GM12878 (cell line): ENCODE results near the gene CHST2. TPM values are rescaled to one million over a fixed set of nuclear protein-coding genes. Genes with fewer than 3 reads are reported as not detected.

ENCODE experiments used
- ATAC-seq: fragments of 200-7000 bp; cut with Tn5 transposase; 3 replicates; pipeline ENCODE4 v1.9.1; 2020; ENCODE audit warnings: mild to moderate bottlenecking, moderate library complexity
- BruUV-seq: library from RNA; stranded (reverse); fragments of 400-500 nt; replicated peaks from 2 replicates; lab custom pipeline; 2021; lab: Mats Ljungman, UMichigan
- CTCF ChIA-PET: fragments of 300-600 bp; sonication (Branson Sonifier 250); formaldehyde crosslinking; extraction: SDS; loops from one replicate; lab custom pipeline; 2021; ENCODE audit warnings: inconsistent platforms; lab: Yijun Ruan, JAX
- POLR2A ChIA-PET: fragments of 350-600 bp; formaldehyde crosslinking; extraction: SDS; loops from one replicate; lab custom pipeline; 2021; ENCODE audit warnings: inconsistent platforms; lab: Charles Lee
- RAD21 ChIA-PET: fragments of 300-600 bp; sonication (Branson Sonifier 250); formaldehyde crosslinking; loops from one replicate; lab custom pipeline; 2023; ENCODE audit warnings: antibody characterized with exemption; ENCODE audit not compliant: unreplicated experiment; lab: Charles Lee
- SMC1A ChIA-PET: fragments of 300-600 bp; sonication (Branson Sonifier 250); formaldehyde crosslinking; loops from one replicate; lab custom pipeline; 2023; ENCODE audit not compliant: unreplicated experiment, uncharacterized antibody; lab: Charles Lee
- DNase-seq: peaks from one replicate; pipeline ENCODE4 v3.0.0-alpha.2; 2011; ENCODE audit warnings: low read depth, low spot score
- FAIRE-seq: peaks from 3 replicates; lab custom pipeline; 2011; peaks lifted over from hg19 to GRCh38; lab: Jason Lieb, UNC
- H2AFZ ChIP-seq: 2 replicates; pipeline ENCODE4 v1.6.0; 2011; ENCODE audit warnings: low read depth, low read length, control low read depth; ENCODE audit not compliant: control insufficient read depth
- H3K27ac ChIP-seq: 2 replicates; pipeline ENCODE4 v1.5.1; 2011; ENCODE audit warnings: control low read depth; ENCODE audit not compliant: control insufficient read depth, insufficient read depth
- H3K27me3 ChIP-seq, 2 experiments: replicated peaks in 1 of 2; 2 replicates each; pipeline versions ENCODE4 v1.6.0 to v1.6.1; 2011; ENCODE audit warnings: low read length in 1 of 2; ENCODE audit not compliant: control insufficient read depth in 2 of 2, insufficient read depth in 2 of 2
- H3K36me3 ChIP-seq, 2 experiments: 2 replicates each; pipeline ENCODE4 v1.5.1; 2011; ENCODE audit warnings: low read length in 1 of 2; ENCODE audit not compliant: control insufficient read depth in 2 of 2, insufficient read depth in 2 of 2
- H3K4me1 ChIP-seq: 2 replicates; pipeline ENCODE4 v1.6.1; 2011; ENCODE audit warnings: mild to moderate bottlenecking, low read length, moderate library complexity, mixed read lengths; ENCODE audit not compliant: control insufficient read depth, insufficient read depth
- H3K4me2 ChIP-seq: 2 replicates; pipeline ENCODE4 v1.6.0; 2011; ENCODE audit warnings: control low read depth; ENCODE audit not compliant: control insufficient read depth, insufficient read depth
- H3K4me3 ChIP-seq: fragments of 200-600 bp; sonication (generic); 2 replicates; pipeline ENCODE4 v1.5.1; 2016
- H3K79me2 ChIP-seq: 2 replicates; pipeline ENCODE4 v1.6.0; 2011; ENCODE audit warnings: low read length; ENCODE audit not compliant: control insufficient read depth, insufficient read depth
- H3K9ac ChIP-seq: 2 replicates; pipeline ENCODE4 v1.8.0; 2011; ENCODE audit warnings: low read length, control low read depth, mixed read lengths; ENCODE audit not compliant: control insufficient read depth, insufficient read depth
- H3K9me3 ChIP-seq: replicated peaks from 3 replicates; pipeline ENCODE4 v1.5.1; 2011; ENCODE audit warnings: mild to moderate bottlenecking, low read length; ENCODE audit not compliant: control insufficient read depth, insufficient read depth
- H4K20me1 ChIP-seq: 2 replicates; pipeline ENCODE4 v1.6.0; 2011; ENCODE audit not compliant: control insufficient read depth, insufficient read depth
- GATAD2B ChIP-seq: fragments of 450-650 bp; conservative IDR thresholded peaks from 2 replicates; pipeline ENCODE4 v1.6.1; 2017; ENCODE audit warnings: low read depth, mild to moderate bottlenecking, moderate library complexity
- MEF2A ChIP-seq: IDR thresholded peaks from 2 replicates; pipeline ENCODE4 v1.6.1; 2011; ENCODE audit warnings: low read depth, mild to moderate bottlenecking, low read length, moderate library complexity; ENCODE audit not compliant: insufficient read depth
- MTA3 ChIP-seq: IDR thresholded peaks from 2 replicates; pipeline ENCODE4 v1.6.1; 2012; ENCODE audit warnings: low read length, inconsistent platforms, borderline replicate concordance
- MYC ChIP-seq: IDR thresholded peaks from 2 replicates; pipeline ENCODE4 v1.6.1; 2011; ENCODE audit warnings: mild to moderate bottlenecking, low read length, moderate library complexity, inconsistent platforms; ENCODE audit not compliant: insufficient read depth, insufficient replicate concordance, insufficient read length, severe bottlenecking
- NKRF ChIP-seq: fragments of 450-650 bp; conservative IDR thresholded peaks from 2 replicates; pipeline ENCODE4 v1.6.1; 2017; ENCODE audit warnings: mild to moderate bottlenecking, moderate library complexity
- NRF1 ChIP-seq: conservative IDR thresholded peaks from 2 replicates; pipeline ENCODE4 v1.6.1; 2011; ENCODE audit warnings: mild to moderate bottlenecking, low read depth, low read length, improper control_type of control experiment
- PAX5 ChIP-seq: IDR thresholded peaks from 2 replicates; pipeline ENCODE4 v1.6.1; 2011; ENCODE audit warnings: low read depth, low read length, borderline replicate concordance
- PAX8 ChIP-seq: fragments of 450-650 bp; IDR thresholded peaks from 2 replicates; pipeline ENCODE4 v1.6.1; 2017; ENCODE audit warnings: mild to moderate bottlenecking, moderate library complexity
- PKNOX1 ChIP-seq: fragments of 450-650 bp; IDR thresholded peaks from 2 replicates; pipeline ENCODE4 v1.6.1; 2016; ENCODE audit warnings: mild to moderate bottlenecking
- PRDM15 ChIP-seq: fragments of 450-650 bp; formaldehyde crosslinking; IDR thresholded peaks from 2 replicates; pipeline ENCODE4 v1.4.0; 2020; ENCODE audit warnings: mild to moderate bottlenecking, moderate library complexity
- RAD51 ChIP-seq: fragments of 450-650 bp; IDR thresholded peaks from 2 replicates; pipeline ENCODE4 v1.6.1; 2016; ENCODE audit warnings: moderate library complexity, mild to moderate bottlenecking, inconsistent platforms
- RELA ChIP-seq: fragments of 450-650 bp; IDR thresholded peaks from 2 replicates; pipeline ENCODE4 v1.8.0; 2014; ENCODE audit warnings: borderline replicate concordance; ENCODE audit not compliant: partially characterized antibody
- WGBS: methylation state at CpG from one replicate; pipeline ENCODE4 v1.1.6; 2016; ENCODE audit warnings: low lambda C conversion rate; ENCODE audit not compliant: insufficient replicate concordance, insufficient coverage; ENCODE audit errors: missing lambda C conversion rate; 5-methylcytosine and 5-hydroxymethylcytosine counted together
- in situ Hi-C: fragments of 300-500 bp; cut with MboI; formaldehyde crosslinking; loops from 9 replicates; pipeline ENCODE4 v1.14.3; 2018; ENCODE audit warnings: mixed read lengths
- intact Hi-C: fragments of 100-400 bp; cut with micrococcal nuclease; formaldehyde crosslinking; loops from one replicate; pipeline ENCODE4 v1.14.2; 2022; ENCODE audit not compliant: unreplicated experiment
- polyA plus RNA-seq, 11 experiments: library from polyadenylated mRNA; depleted of rRNA in 4 of 11; unstranded in 6 of 11; stranded (reverse) in 5 of 11; fragments of >200 nt; fragmentation: Nextera tagmentation in 4 of 11; fragmentation: Illumina TruSeq in 1 of 11; extraction: Ambion mirVana in 4 of 11; extraction: Trizol in 1 of 11; gene quantifications; 1 replicate in 1 of 11; 2 replicates in 10 of 11; pipeline versions ENCODE4 v1.2.1 to v1.2.3, GENCODE V29; 2011 to 2016; ENCODE audit warnings: inconsistent platforms in 2 of 11, missing spikeins in 2 of 11, low read depth in 1 of 11
- total RNA-seq, 4 experiments: library from RNA; depleted of rRNA in 3 of 4; stranded (reverse); fragments of >200 nt in 3 of 4; fragmentation: Illumina TruSeq in 1 of 4; extraction: Trizol in 1 of 4; gene quantifications; 2 replicates each; pipeline versions ENCODE4 v1.2.1 to v1.2.3, GENCODE V29; 2013 to 2021

The CHST2 gene
- total and polyA plus RNA-seq, 10 of the 15 experiments (the other 5 are each of a cell fraction or from before 2014, with no cell fraction given), result 1.6 to 37.2 (median 8.8) TPM

- H3K27me3 ChIP-seq, result no peaks in the 10 kb centered on the region
- H3K4me2 ChIP-seq, result no peak overlapping the region
- CTCF ChIA-PET, result no interaction called here
- WGBS, result 67% methylated on average over 5 of the region's 5 CpGs
- no peaks in the 10 kb centered on the region for H3K36me3 ChIP-seq
- ATAC-seq (no peak), DNase-seq (no peak), FAIRE-seq (no peak)
- no peak overlapping the region for H3K27ac ChIP-seq
- in situ Hi-C loops (no loop called here), intact Hi-C loops (no loop called here)
- no peaks in the 10 kb centered on the region for H3K4me1 ChIP-seq
- no peaks in the 10 kb centered on the region for H4K20me1 ChIP-seq
- no peaks in the 10 kb centered on the region for H3K79me2 ChIP-seq
- no peak overlapping the region for H3K9ac ChIP-seq
- H2AFZ ChIP-seq, result no peak overlapping the region
- SMC1A ChIA-PET, result interaction anchor here (0.9 to 2.2 kb wide), 5 partner anchors 9 to 91 kb away, joined by 3 to 5 read pairs (median 3); no protein-coding TSS in a partner anchor
- H3K4me3 ChIP-seq, result no peak overlapping the region
- POLR2A ChIA-PET, result no interaction called here
- RAD21 ChIA-PET, result no interaction called here
- BruUV-seq, result no TSS peak
- H3K9me3 ChIP-seq, result peaks cover 4% of the 10 kb centered on the region; the same call in 1 of the 3 replicates
- TF ChIP-seq PRDM15 (CRISPR knock-in tag), result no peak
- no peak for TF ChIP-seq RELA
- TF ChIP-seq PAX8, result no peak
- TF ChIP-seq GATAD2B, result no peak
- TF ChIP-seq RAD51, result no peak
- no peak for TF ChIP-seq MTA3
- TF ChIP-seq MYC, result no peak
- TF ChIP-seq PKNOX1, result no peak
- no peak for TF ChIP-seq NKRF
- no peak for TF ChIP-seq PAX5
- no peak for TF ChIP-seq NRF1
- TF ChIP-seq MEF2A, result no peak
These were observed 21.4 kb upstream of the CHST2 start for GRCh38 chr3:143098032-143098764.
